ENCODE data around the gene AADACL4. TPM values are rescaled to one million over a fixed set of nuclear protein-coding genes. Genes with fewer than 3 reads are reported as not detected.

The AADACL4 gene
- polyA plus RNA-seq, 3 donors, result 1.2 TPM; not detected in 2

- WGBS, 3 donors, result 52 to 66% (median 61%) methylated on average over 15 of the region's 15 CpGs
- no peak overlapping the region for H3K27ac ChIP-seq (ENCODE audit: low read depth, low read length)
Measured at GRCh38 chr1:12621346-12622335, 22.2 kb upstream of the AADACL4 start.

GRCh38 chr1:12622506-12622905 lies 21.4 kb upstream of the AADACL4 start:
- 29 to 63% (median 58%) methylated on average over 12 of the region's 12 CpGs for WGBS, 3 donors
- H3K27ac ChIP-seq (ENCODE audit: low read depth, low read length), result no peak overlapping the region

- 83 to 95% (median 92%) methylated on average over 6 of the region's 6 CpGs for WGBS, 3 donors
- no peak overlapping the region for H3K27ac ChIP-seq (ENCODE audit: low read depth, low read length)
Measured at GRCh38 chr1:12625276-12625675, 18.6 kb upstream of the AADACL4 start.

- no peak overlapping the region for H3K27ac ChIP-seq (ENCODE audit: low read depth, low read length)
- WGBS, 3 donors, result 64 to 75% (median 71%) methylated on average over 4 of the region's 4 CpGs
Measured at GRCh38 chr1:12626888-12627287, 17.0 kb upstream of the AADACL4 start.

- 86 to 87% (median 86%) methylated on average over 5 of the region's 5 CpGs for WGBS, 3 donors
- H3K27ac ChIP-seq (ENCODE audit: low read depth, low read length), result no peak overlapping the region
Measured at GRCh38 chr1:12627296-12627695, 16.6 kb upstream of the AADACL4 start.

- H3K27ac ChIP-seq (ENCODE audit: low read depth, low read length), result no peak overlapping the region
- 88 to 94% (median 93%) methylated on average over 1 of the region's 1 CpG for WGBS, 3 donors
Measured at GRCh38 chr1:12629511-12629956, 14.4 kb upstream of the AADACL4 start.

GRCh38 chr1:12629985-12630760 lies 13.7 kb upstream of the AADACL4 start:
- WGBS, 3 donors, result 83 to 92% (median 90%) methylated on average over 15 of the region's 15 CpGs
- no peak overlapping the region for H3K27ac ChIP-seq (ENCODE audit: low read depth, low read length)

- H3K27ac ChIP-seq (ENCODE audit: low read depth, low read length), result no peak overlapping the region
- WGBS, 3 donors, result 56 to 75% (median 69%) methylated on average over 6 of the region's 6 CpGs
Measured at GRCh38 chr1:12630946-12631530, 12.8 kb upstream of the AADACL4 start.

- H3K27ac ChIP-seq (ENCODE audit: low read depth, low read length), result no peak overlapping the region
- WGBS, 3 donors, result 95 to 96% (median 95%) methylated on average over 8 of the region's 8 CpGs
Measured at GRCh38 chr1:12631571-12631970, 12.3 kb upstream of the AADACL4 start.

- WGBS, 3 donors, result 39 to 85% (median 50%) methylated on average over 8 of the region's 8 CpGs
Measured at GRCh38 chr1:12634156-12634555, 9.7 kb upstream of the AADACL4 start.

GRCh38 chr1:12634696-12635202 lies 9.1 kb upstream of the AADACL4 start:
- H3K27ac ChIP-seq (ENCODE audit: low read depth, low read length), result no peak overlapping the region
- 71 to 92% (median 73%) methylated on average over 18 of the region's 18 CpGs for WGBS, 3 donors

More at GRCh38 chr1:12634156-12634555, 9.7 kb upstream of the AADACL4 start:
- no peak overlapping the region for H3K27ac ChIP-seq (ENCODE audit: low read depth, low read length)

- 58 to 79% (median 66%) methylated on average over 15 of the region's 15 CpGs for WGBS, 3 donors
- H3K27ac ChIP-seq (ENCODE audit: low read depth, low read length), result no peak overlapping the region
Measured at GRCh38 chr1:12636098-12636950, 7.6 kb upstream of the AADACL4 start.

GRCh38 chr1:12637693-12638092 lies 6.2 kb upstream of the AADACL4 start:
- 57 to 84% (median 81%) methylated on average over 8 of the region's 8 CpGs for WGBS, 3 donors
- no peak overlapping the region for H3K27ac ChIP-seq (ENCODE audit: low read depth, low read length)

- WGBS, 3 donors, result 89 to 94% (median 91%) methylated on average over 7 of the region's 7 CpGs
Measured at GRCh38 chr1:12640237-12640957, 3.5 kb upstream of the AADACL4 start.

GRCh38 chr1:12640958-12641272 lies 3.0 kb upstream of the AADACL4 start:
- no peak overlapping the region for H3K27ac ChIP-seq (ENCODE audit: low read depth, low read length)

More at GRCh38 chr1:12640237-12640957, 3.5 kb upstream of the AADACL4 start:
- H3K27ac ChIP-seq (ENCODE audit: low read depth, low read length), result no peak overlapping the region

- WGBS, 3 donors, result 84 to 90% (median 85%) methylated on average over 2 of the region's 2 CpGs
- no peak overlapping the region for H3K27ac ChIP-seq (ENCODE audit: low read depth, low read length)
Measured at GRCh38 chr1:12643079-12643478, 806 bp upstream of the AADACL4 start.

- WGBS, 3 donors, result 78 to 93% (median 88%) methylated on average over 2 of the region's 2 CpGs
- no peak overlapping the region for H3K27ac ChIP-seq (ENCODE audit: low read depth, low read length)
Measured at GRCh38 chr1:12644237-12644636, 352 bp downstream of the AADACL4 start.
